HFFc6 (cell line): Measurements from ENCODE around the gene CLDN6. TPM values are rescaled to one million over a fixed set of nuclear protein-coding genes. Genes with fewer than 3 reads are reported as not detected.

Experiments used
- DNase-seq: peaks from one replicate; pipeline ENCODE4 v3.0.0-alpha.2; 2018
- H3K27ac Mint-ChIP-seq: 2 replicates; pipeline ENCODE4 v1.8.0; 2020; ENCODE audit warnings: mild to moderate bottlenecking, mixed read lengths
- H3K27me3 Mint-ChIP-seq: 2 replicates; pipeline ENCODE4 v1.8.0; 2021; ENCODE audit warnings: mild to moderate bottlenecking, moderate library complexity, mixed read lengths; ENCODE audit not compliant: insufficient read depth
- H3K36me3 Mint-ChIP-seq: 2 replicates; pipeline ENCODE4 v1.8.0; 2021; ENCODE audit warnings: low read depth, mixed read lengths
- H3K4me1 Mint-ChIP-seq: 2 replicates; pipeline ENCODE4 v1.8.0; 2020; ENCODE audit warnings: low read depth, mixed read lengths
- H3K4me3 Mint-ChIP-seq: 2 replicates; pipeline ENCODE4 v1.8.0; 2020; ENCODE audit warnings: mild to moderate bottlenecking, moderate library complexity, mixed read lengths
- H3K9me3 Mint-ChIP-seq: 2 replicates; pipeline ENCODE4 v1.8.0; 2020; ENCODE audit warnings: mild to moderate bottlenecking, mixed read lengths
- total RNA-seq, 6 experiments: library from RNA; stranded (reverse); fragmentation: NEBNext Ultra II Directional; extraction: Animal tissue kit (Norgen Biotek cat#: 25700); gene quantifications; 2 replicates in 1 of 6; 3 replicates in 5 of 6; pipeline ENCODE4 v1.2.3, GENCODE V29; 2021
- TF ChIP-seq, protein P1 (sequence below): fragments of 200-600 bp; sonication (generic); IDR thresholded peaks from 2 replicates; pipeline ENCODE4 v1.5.0; 2021; ENCODE audit warnings: antibody characterized with exemption, mild to moderate bottlenecking

Gene CLDN6
- total RNA-seq, 6 experiments from 2014 or later = 0.21 TPM; not detected in 5

DNA sequence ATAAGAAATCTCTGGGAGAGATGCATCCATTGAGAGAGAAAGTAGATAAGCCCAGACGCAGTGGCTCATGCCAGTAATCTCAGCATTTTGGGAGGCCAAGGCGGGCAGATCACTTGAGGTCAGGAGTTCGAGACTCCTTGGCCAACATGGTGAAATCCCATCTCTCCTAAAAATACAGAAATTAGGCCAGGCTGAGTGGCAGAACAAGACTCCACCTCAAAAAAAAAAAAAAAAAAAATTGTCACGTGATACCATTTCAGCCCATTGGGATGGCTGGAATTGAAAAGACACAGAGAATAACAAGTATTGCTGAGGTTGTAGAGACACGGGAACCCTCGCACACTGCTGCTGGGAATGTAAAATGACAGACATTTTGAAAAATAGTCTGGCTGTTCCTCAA, 44.6 kb upstream of the CLDN6 start:
- no peak for DNase-seq
- no peaks in the 10 kb centered on the region for H3K36me3 Mint-ChIP-seq
- peaks cover 16% of the 10 kb centered on the region for H3K4me1 Mint-ChIP-seq
- TF ChIP-seq, protein P1, sequence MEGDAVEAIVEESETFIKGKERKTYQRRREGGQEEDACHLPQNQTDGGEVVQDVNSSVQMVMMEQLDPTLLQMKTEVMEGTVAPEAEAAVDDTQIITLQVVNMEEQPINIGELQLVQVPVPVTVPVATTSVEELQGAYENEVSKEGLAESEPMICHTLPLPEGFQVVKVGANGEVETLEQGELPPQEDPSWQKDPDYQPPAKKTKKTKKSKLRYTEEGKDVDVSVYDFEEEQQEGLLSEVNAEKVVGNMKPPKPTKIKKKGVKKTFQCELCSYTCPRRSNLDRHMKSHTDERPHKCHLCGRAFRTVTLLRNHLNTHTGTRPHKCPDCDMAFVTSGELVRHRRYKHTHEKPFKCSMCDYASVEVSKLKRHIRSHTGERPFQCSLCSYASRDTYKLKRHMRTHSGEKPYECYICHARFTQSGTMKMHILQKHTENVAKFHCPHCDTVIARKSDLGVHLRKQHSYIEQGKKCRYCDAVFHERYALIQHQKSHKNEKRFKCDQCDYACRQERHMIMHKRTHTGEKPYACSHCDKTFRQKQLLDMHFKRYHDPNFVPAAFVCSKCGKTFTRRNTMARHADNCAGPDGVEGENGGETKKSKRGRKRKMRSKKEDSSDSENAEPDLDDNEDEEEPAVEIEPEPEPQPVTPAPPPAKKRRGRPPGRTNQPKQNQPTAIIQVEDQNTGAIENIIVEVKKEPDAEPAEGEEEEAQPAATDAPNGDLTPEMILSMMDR = no peak
- H3K27me3 Mint-ChIP-seq = peaks cover 2% of the 10 kb centered on the region
- no peaks in the 10 kb centered on the region for H3K9me3 Mint-ChIP-seq
- H3K4me3 Mint-ChIP-seq = no peak overlapping the region
- H3K27ac Mint-ChIP-seq = no peak overlapping the region

DNA sequence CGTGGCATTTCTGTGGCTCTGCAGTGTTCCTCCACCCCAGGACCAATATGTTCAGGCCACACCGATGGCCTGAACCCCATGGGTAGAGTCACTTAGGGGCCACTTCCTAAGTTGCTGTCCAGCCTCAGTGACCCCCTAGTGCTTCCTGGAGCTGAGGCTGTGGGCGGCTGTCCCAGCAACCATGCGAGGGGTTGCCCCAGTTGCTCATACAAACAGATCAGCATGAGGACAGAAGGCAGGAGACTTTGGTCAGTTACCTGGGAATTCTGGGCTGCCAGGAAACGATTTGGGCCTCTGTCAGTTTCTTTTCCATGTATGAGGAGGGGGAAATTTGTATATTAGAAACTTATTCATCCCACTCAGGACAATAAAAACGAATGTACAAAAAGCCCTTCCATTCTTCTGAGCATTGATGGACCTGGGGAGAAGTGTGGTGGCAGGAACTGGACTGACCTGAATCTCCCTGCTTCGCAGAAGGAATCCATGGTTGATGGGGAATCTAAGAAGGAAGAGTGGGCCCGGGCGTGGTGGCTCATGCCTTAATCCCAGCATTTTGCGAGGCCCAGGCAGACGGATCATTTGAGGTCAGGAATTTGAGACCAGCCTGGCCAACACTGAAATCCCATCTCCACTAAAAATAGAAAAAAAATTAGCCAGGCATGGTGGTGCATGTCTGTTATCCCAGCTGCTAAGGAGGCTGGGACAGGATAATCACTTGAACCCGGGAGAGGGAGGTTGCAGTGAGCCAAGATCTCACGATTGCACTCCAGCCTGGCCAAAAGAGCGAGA, 42.5 kb upstream of the CLDN6 start:
- Mint-ChIP-seq H3K27ac (peak overlapping the region; percentile 84; the same call in 1 of the 2 replicates), H3K4me3 (peak overlapping the region; percentile 85), H3K27me3 (peaks cover 4% of the 10 kb centered on the region), H3K4me1 (peaks cover 14% of the 10 kb centered on the region), H3K9me3 (no peaks in the 10 kb centered on the region), H3K36me3 (no peaks in the 10 kb centered on the region)
- TF ChIP-seq, protein P1 = no peak
- no peak for DNase-seq

- Mint-ChIP-seq H3K4me3 (peak overlapping the region; percentile 85), H3K27me3 (peaks cover 4% of the 10 kb centered on the region), H3K4me1 (peaks cover 8% of the 10 kb centered on the region), H3K9me3 (no peaks in the 10 kb centered on the region), H3K36me3 (no peaks in the 10 kb centered on the region), H3K27ac (peak overlapping the region; percentile 84)
- no peak for DNase-seq
- TF ChIP-seq, protein P1 = no peak
Observed at GRCh38 chr16:3059723-3060242, 41.8 kb upstream of the CLDN6 start.

DNA sequence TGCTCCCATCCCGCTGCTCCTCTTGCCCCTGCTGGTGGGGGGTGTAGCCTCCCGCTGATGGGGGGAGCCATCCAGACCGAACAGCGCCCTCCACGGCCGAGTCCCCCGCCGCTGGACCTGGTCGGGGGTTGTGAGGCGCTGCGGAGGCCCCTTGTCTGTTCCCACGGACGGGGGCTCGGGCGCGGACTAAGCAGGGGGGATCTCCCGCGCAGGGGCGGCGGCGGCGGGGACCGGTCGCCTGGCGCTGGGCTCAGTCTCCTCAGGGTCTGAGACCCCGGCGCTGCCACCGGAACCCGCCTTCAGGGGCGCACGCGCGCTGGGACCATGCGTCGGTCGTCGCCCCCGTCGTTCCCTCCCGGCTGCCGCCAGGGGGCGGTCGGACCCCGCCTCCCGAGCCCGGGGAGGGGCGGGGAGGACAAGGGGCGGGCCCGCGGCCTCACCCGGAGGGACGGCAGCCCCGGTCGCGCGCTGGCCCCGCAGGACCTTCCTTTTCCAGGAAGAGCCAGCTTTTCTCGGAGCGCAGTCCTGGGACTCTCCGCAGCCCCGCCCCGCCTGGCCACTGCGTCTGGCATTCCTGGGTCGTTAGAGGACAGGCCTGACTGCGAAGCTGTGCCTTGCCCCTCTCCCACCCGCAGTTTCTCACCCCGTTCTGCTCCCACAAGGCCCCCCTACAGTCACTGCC, 41.2 kb upstream of the CLDN6 start:
- TF ChIP-seq, protein P1 = peak; percentile 93
- H3K9me3 Mint-ChIP-seq = no peaks in the 10 kb centered on the region
- peak; percentile 76 for DNase-seq
- H3K27me3 Mint-ChIP-seq = peaks cover 4% of the 10 kb centered on the region
- peaks cover 8% of the 10 kb centered on the region for H3K4me1 Mint-ChIP-seq
- H3K27ac Mint-ChIP-seq = peak overlapping the region; percentile 84
- no peaks in the 10 kb centered on the region for H3K36me3 Mint-ChIP-seq
- H3K4me3 Mint-ChIP-seq = peak overlapping the region; percentile 89

GRCh38 chr16:3058139-3059030, 40.4 kb upstream of the CLDN6 start:
- Mint-ChIP-seq H3K4me1 (peaks cover 8% of the 10 kb centered on the region), H3K36me3 (no peaks in the 10 kb centered on the region), H3K27me3 (peaks cover 4% of the 10 kb centered on the region), H3K9me3 (no peaks in the 10 kb centered on the region), H3K27ac (no peak overlapping the region; the same call in 1 of the 2 replicates), H3K4me3 (peak overlapping the region; percentile 89)
- TF ChIP-seq, protein P1 = no peak
- no peak for DNase-seq
